ENCODE results near the gene RANBP10. TPM values are rescaled to one million over a fixed set of nuclear protein-coding genes. Genes with fewer than 3 reads are reported as not detected.

RANBP10 gene
- total and polyA plus RNA-seq, 2 of the 8 experiments (the other 6 are each of a cell fraction or from before 2014, with no cell fraction given): 14.2 to 16.8 TPM

DNA sequence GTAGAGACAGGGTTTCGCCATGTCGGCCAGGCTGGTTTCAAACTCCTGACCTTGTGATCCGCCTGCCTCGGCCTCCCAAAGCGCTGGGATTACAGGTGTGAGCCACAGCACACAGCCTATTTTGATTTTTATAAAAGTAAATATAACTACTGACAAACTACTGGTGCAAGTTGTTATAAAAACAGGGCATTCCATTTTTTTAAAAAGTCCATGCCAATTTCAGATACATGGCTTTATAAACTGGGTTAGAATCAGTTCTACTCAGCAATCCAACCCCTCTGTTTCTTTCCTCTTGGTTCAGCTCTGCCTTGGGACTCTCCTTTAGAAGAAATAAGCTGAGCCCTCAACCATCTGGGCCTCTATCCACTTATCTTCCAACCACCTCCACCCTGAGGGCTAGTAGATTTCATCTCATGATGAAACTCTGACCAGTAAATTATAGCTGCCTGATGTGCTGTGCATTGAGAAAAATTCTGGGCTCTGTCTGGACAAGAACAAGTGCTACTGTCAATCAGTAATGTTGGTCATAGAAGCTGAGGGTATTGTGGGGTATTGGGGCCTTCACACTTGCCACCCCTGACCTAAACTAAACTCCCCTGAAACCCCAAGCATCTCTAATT, 10.2 kb downstream of the RANBP10 start:
- no peaks in the 10 kb centered on the region for H3K9me3 ChIP-seq (ENCODE audit: insufficient read depth in 2 of 2, low read depth in 1 of 2, low read length in 1 of 2)
- ChIA-PET CTCF (ENCODE audit: partially characterized antibody) (interaction anchor here (0.6 to 1.8 kb wide), 5 partner anchors 21 to 311 kb away, joined by 3 to 7 read pairs (median 3); no protein-coding TSS in a partner anchor), POLR2A (ENCODE audit: partially characterized antibody) (no interaction called here)
- H2BK12ac ChIP-seq (ENCODE audit: low read depth, low read length): no peak overlapping the region
- H3K18ac ChIP-seq (ENCODE audit: extremely low read depth, low read length): no peak overlapping the region
- H3K4me3 ChIP-seq (ENCODE audit: extremely low read depth in 1 of 4, insufficient read depth in 2 of 4, low read depth in 3 of 4, low read length in 4 of 4): no peak overlapping the region
- peaks cover 3 to 13% of the 10 kb centered on the region in 2 experiments for H4K20me1 ChIP-seq (replicated peaks in 1 of 2; ENCODE audit: control insufficient read depth in 1 of 2, insufficient read depth in 2 of 2, low read length in 2 of 2)
- H4K5ac ChIP-seq (ENCODE audit: insufficient read length, low read depth, low read length): no peak overlapping the region
- no peak overlapping the region for H2AFZ ChIP-seq (ENCODE audit: low read length)
- H4K8ac ChIP-seq (ENCODE audit: extremely low read depth, insufficient read depth, low read length): no peak overlapping the region
- H2BK15ac ChIP-seq (ENCODE audit: low read length): no peak overlapping the region
- H3K56ac ChIP-seq (replicated peaks; ENCODE audit: insufficient read length, low read depth, low read length): no peak overlapping the region
- H3K4ac ChIP-seq (replicated peaks; ENCODE audit: insufficient read length, low read depth, low read length): no peak overlapping the region
- TF ChIP-seq CHD2 (IDR thresholded peaks at IDR 0.05; ENCODE audit: low read length) (no peak), FOSL1 (IDR thresholded peaks at IDR 0.05; ENCODE audit: insufficient read depth, low read depth, low read length) (no peak), KDM1A (IDR thresholded peaks at IDR 0.05; ENCODE audit: borderline replicate concordance, low read length) (no peak), RFX5 (IDR thresholded peaks at IDR 0.05; ENCODE audit: borderline replicate concordance, low read depth, low read length) (no peak), RNF2 (IDR thresholded peaks at IDR 0.05; ENCODE audit: borderline replicate concordance, low read depth, low read length, missing control alignments, poor library complexity, severe bottlenecking) (no peak), CHD1 (IDR thresholded peaks at IDR 0.05; ENCODE audit: low read depth, low read length) (no peak), KDM4A (IDR thresholded peaks at IDR 0.05; ENCODE audit: low read depth, low read length, severe bottlenecking) (no peak), POU5F1 (IDR thresholded peaks at IDR 0.05; ENCODE audit: low read depth, low read length) (no peak), PHF8 (conservative IDR thresholded peaks at IDR 0.05; ENCODE audit: low read depth, low read length) (no peak), SUZ12 (IDR thresholded peaks at IDR 0.05; ENCODE audit: low read length) (no peak), CREB1 (IDR thresholded peaks at IDR 0.05) (no peak), MAFK (IDR thresholded peaks at IDR 0.05; ENCODE audit: low read depth, low read length) (no peak)
- no peak overlapping the region for H2BK5ac ChIP-seq (ENCODE audit: low read depth, low read length)
- peaks cover 0 to 3% (median 0%) of the 10 kb centered on the region in 4 experiments; a peak in 1 of 8 replicates for H3K36me3 ChIP-seq (ENCODE audit: control insufficient read depth in 2 of 4, insufficient read depth in 4 of 4, low read length in 3 of 4)
- no peak overlapping the region for H3K9ac ChIP-seq (replicated peaks in 1 of 4; ENCODE audit: extremely low read depth in 1 of 4, low read depth in 3 of 4, low read length in 3 of 4)
- H3K27me3 ChIP-seq (replicated peaks in 1 of 4; ENCODE audit: control insufficient read depth in 3 of 4, extremely low read depth in 1 of 4, insufficient read depth in 3 of 4, low read length in 3 of 4): no peaks in the 10 kb centered on the region
- no peak overlapping the region for H3K4me2 ChIP-seq (ENCODE audit: insufficient read depth in 1 of 2, low read depth in 2 of 2, low read length in 2 of 2)
- FAIRE-seq (no peak), DNase-seq (ENCODE audit: low read depth in 1 of 2, low spot score in 2 of 2) (no peak)
- no peak overlapping the region for H3K14ac ChIP-seq (ENCODE audit: insufficient read length)
- H4K91ac ChIP-seq (replicated peaks; ENCODE audit: insufficient read length, low read length): no peak overlapping the region
- no peak overlapping the region for H2AK5ac ChIP-seq (ENCODE audit: low read depth, low read length)
- 92% methylated on average over 5 of the region's 5 CpGs; no CpG with 5 or more reads in 1 of the 2 experiments for WGBS, 2 experiments (ENCODE audit: extremely low coverage in 1 of 2, insufficient coverage in 1 of 2, insufficient read length in 1 of 2, insufficient replicate concordance in 2 of 2, low coverage in 1 of 2, low lambda C conversion rate in 2 of 2, missing lambda C conversion rate in 1 of 2)
- no peaks in the 10 kb centered on the region for H3K4me1 ChIP-seq (replicated peaks in 1 of 4; ENCODE audit: control insufficient read depth in 3 of 4, insufficient read depth in 4 of 4, low read length in 3 of 4)
- H3K79me1 ChIP-seq (ENCODE audit: low read depth, low read length): peaks cover 5% of the 10 kb centered on the region
- no peak overlapping the region for H3K27ac ChIP-seq (ENCODE audit: low read depth, low read length)
- no peaks in the 10 kb centered on the region for H3K23me2 ChIP-seq (ENCODE audit: low read depth, low read length)
- no peak overlapping the region for H2BK120ac ChIP-seq (replicated peaks; ENCODE audit: low read depth, low read length)
- H3K23ac ChIP-seq (ENCODE audit: insufficient read length): no peak overlapping the region
- peaks cover 0 to 12% of the 10 kb centered on the region in 2 experiments; a peak in 2 of 4 replicates for H3K79me2 ChIP-seq (ENCODE audit: control insufficient read depth in 1 of 2, insufficient read depth in 2 of 2, low read length in 2 of 2)
- H2BK20ac ChIP-seq (ENCODE audit: low read length): no peak overlapping the region
